ENCODE measurements around the gene HGS.

Gene HGS

GRCh38 chr17:81683584-81684441, at the start of gene HGS, which contains the start of gene ARL16:
Gene HGS, plus strand, starts transcription at chr17:81684011. Its CDS starts 56 bp downstream, at chr17:81684067.
Gene ARL16, minus strand, starts transcription at chr17:81683797. Its CDS starts 44 bp downstream, at chr17:81683753.
- peak; percentile 99 for DNase-seq

DNA sequence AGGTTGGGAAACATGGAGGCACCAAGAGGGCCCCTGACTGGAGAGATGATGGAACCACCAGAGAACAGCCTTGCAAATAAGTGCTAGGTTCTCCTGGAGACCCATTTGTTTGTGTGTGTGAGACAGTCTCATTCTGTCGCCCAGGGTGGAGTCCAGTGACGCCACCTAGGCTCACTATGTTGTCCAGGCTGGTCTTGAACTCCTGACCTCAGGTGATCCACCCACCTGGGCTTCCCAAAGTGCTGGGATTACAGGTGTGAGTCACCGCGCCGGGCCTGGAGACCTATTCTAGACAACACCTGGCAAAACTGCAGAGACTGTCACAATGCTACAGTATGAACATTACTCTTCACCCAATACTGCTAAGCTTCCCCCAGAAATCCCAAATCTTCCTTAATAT, 48.4 kb upstream of the HGS start:
- no peak for DNase-seq

- peak; percentile 57 for DNase-seq
Observed at GRCh38 chr17:81635973-81636504, 47.8 kb upstream of the HGS start.

GRCh38 chr17:81636505-81637288, 47.1 kb upstream of the HGS start, which contains the start of the genes NPLOC4 and TSPAN10:
Gene NPLOC4, minus strand, starts transcription at chr17:81637112. Its CDS starts 182 bp downstream, at chr17:81636930.
Gene TSPAN10, plus strand, starts transcription at chr17:81637196. Its CDS starts 5,217 bp downstream, at chr17:81642413.
- peak; percentile 91 for DNase-seq

DNA sequence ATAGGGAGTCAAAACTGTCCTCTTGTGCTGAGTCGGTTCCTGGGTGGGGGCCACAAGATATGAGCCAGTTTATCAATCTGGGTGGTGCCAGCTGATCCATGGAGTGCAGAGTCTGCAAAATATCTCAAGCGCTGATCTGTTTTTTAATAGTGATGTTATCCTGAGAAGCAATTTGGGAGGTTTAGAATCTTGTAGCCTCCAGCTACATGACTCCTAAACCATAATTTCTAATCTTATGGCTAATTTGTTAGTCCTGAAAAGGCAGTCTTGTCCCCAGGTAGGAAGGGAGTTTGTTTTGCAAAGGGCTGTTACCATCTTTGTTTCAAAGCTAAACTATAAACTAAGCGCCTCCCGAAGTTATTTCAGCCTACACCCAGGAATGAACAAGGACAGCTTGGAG, 45.1 kb upstream of the HGS start:
- DNase-seq = no peak

DNA sequence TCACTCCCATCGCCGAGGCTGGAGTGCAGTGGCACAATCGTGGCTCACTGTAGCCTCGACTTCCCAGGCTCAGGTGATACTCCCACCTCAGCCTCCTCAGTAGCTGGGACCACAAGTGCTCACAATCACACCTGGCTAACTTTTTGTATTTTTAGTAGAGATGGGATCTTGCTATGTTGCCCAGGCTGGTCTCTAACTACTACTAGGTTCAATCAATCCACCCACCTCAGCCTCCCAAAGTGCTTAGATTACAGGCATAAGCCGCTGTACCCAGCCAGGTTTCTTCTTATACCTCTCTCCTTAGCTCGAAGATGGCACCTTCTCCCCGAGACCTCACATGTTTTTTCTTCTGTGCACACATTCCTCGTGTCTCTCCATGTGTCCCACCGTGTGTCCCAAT, 43.8 kb upstream of the HGS start:
- no peak for DNase-seq

GRCh38 chr17:81641825-81642489, 41.9 kb upstream of the HGS start:
- peak; percentile 8 for DNase-seq

DNA sequence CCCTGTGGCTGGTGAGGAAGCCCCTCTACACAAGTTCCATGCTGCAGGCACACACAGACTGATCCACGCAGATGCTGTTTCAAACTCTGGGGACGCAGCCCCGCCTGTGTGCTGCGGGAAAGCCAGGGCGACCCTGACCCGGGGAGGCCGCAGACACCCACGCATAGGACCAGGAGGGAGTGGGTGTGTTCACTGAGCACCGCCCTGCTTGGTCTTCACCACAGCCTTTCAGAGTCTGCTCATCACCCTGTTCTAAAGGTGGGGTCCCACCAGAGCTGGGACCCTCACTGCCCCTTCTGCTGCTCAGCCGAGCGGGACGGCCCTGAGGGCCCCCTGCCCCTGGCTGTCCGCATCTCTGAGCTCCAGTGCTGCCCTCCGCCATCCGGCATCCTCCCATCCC, 39.3 kb upstream of the HGS start:
- DNase-seq = no peak

GRCh38 chr17:81644976-81645952, 38.5 kb upstream of the HGS start:
- DNase-seq = no peak

- no peak for DNase-seq
Observed at GRCh38 chr17:81646869-81647600, 36.8 kb upstream of the HGS start.

DNA sequence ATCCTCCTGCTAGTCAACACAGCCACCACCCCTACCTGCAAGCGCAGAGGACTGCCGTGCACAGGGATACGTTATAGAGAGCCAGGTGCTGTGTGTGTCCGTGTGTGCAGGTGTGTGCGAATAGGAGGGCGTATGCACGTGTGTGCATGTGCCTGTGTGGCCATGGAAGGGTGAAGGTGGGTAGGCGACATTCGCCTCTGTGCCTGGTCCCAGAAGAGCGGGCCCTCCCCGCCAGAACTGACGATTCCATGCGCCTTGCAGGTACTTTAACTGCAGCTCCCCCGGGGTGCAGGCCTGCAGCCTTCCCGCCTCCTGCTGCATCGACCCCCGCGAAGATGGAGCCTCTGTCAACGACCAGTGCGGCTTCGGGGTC, 36.2 kb upstream of the HGS start:
- no peak for DNase-seq

GRCh38 chr17:81648013-81648706, 35.7 kb upstream of the HGS start:
- DNase-seq = no peak

- no peak for DNase-seq
Observed at GRCh38 chr17:81648707-81649085, 35.1 kb upstream of the HGS start.

DNA sequence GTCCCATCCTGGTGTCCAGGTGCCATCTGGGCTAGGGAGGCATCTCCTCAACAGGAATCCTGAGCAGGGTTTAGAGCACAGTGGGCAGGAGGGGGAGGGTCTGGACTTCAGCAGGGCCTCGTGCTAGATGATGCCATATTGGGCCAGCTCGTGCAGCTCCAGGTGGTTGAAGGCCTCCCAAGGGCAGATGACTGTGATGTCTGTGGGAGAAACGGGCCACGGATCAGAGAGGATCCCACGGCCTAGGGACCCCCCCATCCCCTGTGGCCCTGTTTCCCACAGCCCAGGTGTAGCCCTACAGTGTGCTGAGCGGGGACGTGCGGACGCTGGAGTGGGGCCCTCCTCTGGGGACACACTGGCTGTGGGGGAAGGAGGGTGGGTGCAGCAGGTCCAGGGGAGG, 32.9 kb upstream of the HGS start:
- no peak for DNase-seq

DNA sequence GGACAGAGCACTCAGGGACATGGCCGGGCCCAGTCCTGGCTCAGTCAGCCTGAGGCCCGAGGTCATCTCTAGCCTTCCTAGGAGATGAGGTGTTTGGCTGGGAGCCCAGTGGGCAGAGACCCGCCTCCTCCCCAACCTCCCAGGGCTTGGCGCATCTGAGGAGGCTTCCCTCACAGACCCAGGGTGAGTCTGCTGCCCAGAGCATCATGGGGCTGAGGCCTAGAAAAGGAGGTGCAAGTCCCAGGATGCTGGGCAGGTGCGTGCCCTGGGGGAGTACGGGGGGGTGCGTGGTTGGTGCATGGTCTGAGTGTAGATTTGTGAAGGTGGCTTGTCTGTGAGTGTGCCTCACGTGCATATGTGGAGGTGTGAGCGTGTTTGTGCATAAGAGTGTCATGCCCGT, 32.1 kb upstream of the HGS start:
- DNase-seq = no peak

GRCh38 chr17:81652906-81653771, 30.7 kb upstream of the HGS start:
- DNase-seq = no peak

DNA sequence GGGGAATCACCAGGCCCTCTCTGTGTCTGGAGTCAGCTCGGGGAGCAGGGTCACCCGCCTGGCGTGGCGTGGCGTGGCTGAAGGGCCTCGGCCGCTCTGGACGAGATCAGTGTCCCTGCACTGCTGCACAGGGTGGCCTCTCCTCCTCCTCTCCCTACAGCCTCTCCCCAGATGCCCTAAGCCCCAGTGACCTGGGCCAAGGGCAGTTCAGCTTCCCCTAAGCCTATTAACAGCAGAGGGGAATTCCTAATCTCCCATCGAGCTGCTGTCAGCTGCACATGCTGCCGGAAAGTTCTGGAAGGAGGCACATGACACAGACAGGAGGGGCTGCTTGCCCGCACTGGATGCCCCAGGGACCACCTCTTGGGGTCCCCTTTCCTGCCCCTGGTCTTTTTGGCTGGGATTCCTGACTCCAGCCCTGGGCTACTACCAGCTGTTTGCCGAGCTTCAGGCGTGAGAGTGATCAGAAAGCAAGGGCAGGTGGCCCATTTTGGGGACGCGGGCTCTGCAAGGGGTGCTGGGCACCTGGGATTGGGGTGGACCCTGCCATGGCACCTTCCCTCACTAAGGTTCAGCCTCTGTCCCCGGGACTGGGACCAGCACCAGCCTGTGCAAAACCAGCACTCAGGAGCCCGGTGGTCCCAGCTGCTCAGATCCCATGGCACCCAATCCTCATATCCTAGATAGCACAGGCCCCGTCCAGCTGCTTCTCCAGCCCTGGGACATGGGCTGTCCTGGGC, 28.3 kb upstream of the HGS start:
- no peak for DNase-seq

- no peak for DNase-seq
Observed at GRCh38 chr17:81656118-81656743, 27.6 kb upstream of the HGS start, which contains the start of gene PDE6G. Gene PDE6G, minus strand, starts transcription at chr17:81656542. Its CDS starts 3,237 bp downstream, at chr17:81653305.
